C4-2B (cell line): ENCODE results near the gene CA10.

ENCODE experiments used
- H3K27ac ChIP-seq: fragments of 450-650 bp; 2 replicates; pipeline ENCODE4 v1.5.1; 2017
- CTCF ChIP-seq: fragments of 450-650 bp; conservative IDR thresholded peaks from 2 replicates; pipeline ENCODE4 v1.5.1; 2017; ENCODE audit warnings: mild to moderate bottlenecking
- ZFX ChIP-seq: fragments of 450-650 bp; IDR thresholded peaks from 2 replicates; pipeline ENCODE4 v1.6.1; 2017

CA10 gene

GRCh38 chr17:52096056-52096455 is 62.5 kb downstream of the CA10 start:
- no peak overlapping the region for H3K27ac ChIP-seq
- TF ChIP-seq ZFX (no peak), CTCF (no peak)

- TF ChIP-seq ZFX (no peak), CTCF (no peak)
- H3K27ac ChIP-seq: no peak overlapping the region
Measured at GRCh38 chr17:52084176-52084575, 74.3 kb downstream of the CA10 start.

- no peak for TF ChIP-seq ZFX
- no peak for TF ChIP-seq CTCF
- H3K27ac ChIP-seq: no peak overlapping the region
Measured at GRCh38 chr17:52079496-52079895, 79.0 kb downstream of the CA10 start.

- no peak overlapping the region for H3K27ac ChIP-seq
- TF ChIP-seq CTCF: no peak
- TF ChIP-seq ZFX: no peak
Measured at GRCh38 chr17:52071712-52072111, 86.8 kb downstream of the CA10 start.

- TF ChIP-seq ZFX: no peak
- no peak for TF ChIP-seq CTCF
- no peak overlapping the region for H3K27ac ChIP-seq
Measured at GRCh38 chr17:52064791-52065211, 93.7 kb downstream of the CA10 start.

GRCh38 chr17:52049496-52049895 is 109.0 kb downstream of the CA10 start:
- no peak for TF ChIP-seq ZFX
- no peak for TF ChIP-seq CTCF
- H3K27ac ChIP-seq: no peak overlapping the region

- H3K27ac ChIP-seq: no peak overlapping the region
- TF ChIP-seq ZFX (no peak), CTCF (no peak)
Measured at GRCh38 chr17:52049051-52049450, 109.5 kb downstream of the CA10 start.
